Activated naive CD4-positive, alpha-beta T cell treated with Interleukin-2 at 50 U/mL for 16 hours (primary cell): ENCODE data around the gene KIAA1671.

Source experiments
- DNase-seq: peaks from one replicate; pipeline ENCODE4 v3.0.0-alpha.2; 2020

The KIAA1671 gene

DNA sequence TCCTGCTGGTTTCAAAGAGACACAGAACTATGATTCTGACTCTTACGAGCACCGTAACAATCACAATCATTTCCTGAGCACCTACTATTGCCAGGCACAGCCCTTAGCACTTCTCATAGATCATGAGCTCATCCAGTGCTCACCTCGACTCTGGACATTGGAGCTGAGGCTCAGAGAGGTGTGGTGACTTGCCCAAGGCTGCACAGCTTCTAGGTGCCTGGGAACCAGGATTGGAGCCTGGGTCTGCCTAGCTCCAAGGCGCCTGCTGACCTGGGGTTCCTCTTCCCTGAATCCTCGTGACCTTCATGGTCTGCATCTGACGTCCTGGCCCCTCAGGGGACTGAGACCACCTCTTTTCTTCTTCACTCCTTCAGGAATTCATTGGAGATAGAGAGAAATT, 196.5 kb downstream of the KIAA1671 start:
- DNase-seq, result no peak

DNA sequence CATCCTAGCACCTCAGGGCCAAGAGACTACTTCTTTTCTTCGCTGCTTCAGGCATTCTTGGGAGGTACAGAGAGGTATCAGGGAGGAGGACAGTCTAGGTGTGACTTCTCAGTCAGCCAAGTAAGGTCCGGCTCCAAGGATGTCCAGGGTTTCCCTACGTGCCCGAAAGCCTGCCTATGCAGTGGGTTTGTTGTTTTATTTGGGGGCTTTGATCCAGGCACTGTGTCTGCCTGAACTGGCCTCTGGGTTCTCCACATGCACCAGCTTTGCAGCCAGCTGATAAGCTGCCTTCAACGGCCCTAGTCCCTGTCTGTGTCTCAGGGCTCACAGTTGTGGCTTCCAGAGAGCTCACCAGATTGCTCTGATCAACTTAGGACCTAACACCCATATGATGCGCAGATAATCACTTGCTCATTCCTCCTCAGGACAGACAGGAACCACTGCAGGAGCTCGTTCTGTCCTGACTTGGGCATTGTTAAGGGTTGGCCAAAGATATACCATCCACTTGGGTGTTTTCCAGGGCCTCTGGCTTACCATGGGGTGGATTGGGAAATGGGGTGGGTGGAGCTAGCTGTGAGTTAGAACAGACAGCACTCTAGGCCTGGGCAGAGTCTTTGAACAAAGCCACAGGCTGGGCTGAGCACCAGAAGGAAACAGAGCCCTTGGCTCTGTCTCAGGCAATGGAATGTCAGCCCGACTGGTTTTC, 201.6 kb downstream of the KIAA1671 start:
- no peak for DNase-seq

DNA sequence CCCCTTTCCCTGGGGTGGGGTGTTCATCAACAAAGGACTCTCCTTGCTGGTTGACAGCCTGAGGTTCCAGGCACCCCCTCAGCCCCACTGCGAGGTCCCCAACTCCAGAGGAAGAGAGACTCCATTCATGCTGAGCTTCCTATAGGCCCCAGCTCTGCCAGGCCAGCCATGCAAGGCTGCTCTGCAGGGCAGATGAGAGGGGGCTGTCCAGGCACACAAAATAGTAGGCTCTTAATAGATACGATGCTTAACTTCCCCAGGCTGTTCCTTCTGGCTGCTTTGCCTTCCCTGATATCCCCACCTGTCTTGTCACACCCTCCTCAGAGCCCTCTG, 202.1 kb downstream of the KIAA1671 start:
- DNase-seq, result no peak

DNA sequence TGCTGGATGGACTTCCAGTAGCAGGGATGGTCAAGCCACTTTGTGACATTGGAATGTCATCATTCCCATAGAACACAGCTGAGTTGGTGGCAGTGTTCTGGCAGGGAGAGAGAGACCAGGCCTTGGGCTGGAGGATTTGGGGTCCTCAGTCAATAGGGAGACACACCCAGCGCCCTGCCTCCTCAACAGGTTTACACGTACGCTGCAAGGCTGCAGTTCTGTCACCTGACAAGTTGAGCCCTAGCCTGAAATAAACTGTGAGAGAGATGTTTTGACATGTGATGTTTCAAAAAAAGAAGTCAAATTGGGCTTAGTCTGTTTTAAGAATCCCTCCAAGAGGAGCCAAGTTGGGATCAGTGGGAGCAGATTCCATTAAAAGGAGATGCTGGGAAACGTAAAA, 204.2 kb downstream of the KIAA1671 start:
- DNase-seq, result no peak

DNA sequence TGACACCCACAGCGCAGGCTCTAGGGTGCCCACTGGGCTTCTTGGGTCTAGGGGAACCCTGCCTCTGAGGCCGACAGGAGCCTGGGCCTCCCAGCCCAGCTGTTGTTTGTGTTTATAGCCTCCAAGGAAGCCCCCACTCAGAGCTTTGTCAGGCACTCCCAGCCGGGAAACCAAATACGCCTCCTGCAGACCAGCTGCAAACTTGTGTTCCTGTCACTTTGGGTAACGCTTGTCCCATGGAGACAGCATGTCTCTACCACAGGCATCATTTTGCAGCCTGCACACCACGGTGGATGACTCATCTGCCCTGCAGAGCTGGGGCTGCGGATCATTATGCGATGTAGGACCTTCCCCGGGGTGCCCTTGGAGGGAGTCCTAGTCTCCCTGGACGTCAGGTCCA, 206.5 kb downstream of the KIAA1671 start:
- DNase-seq, result no peak

DNA sequence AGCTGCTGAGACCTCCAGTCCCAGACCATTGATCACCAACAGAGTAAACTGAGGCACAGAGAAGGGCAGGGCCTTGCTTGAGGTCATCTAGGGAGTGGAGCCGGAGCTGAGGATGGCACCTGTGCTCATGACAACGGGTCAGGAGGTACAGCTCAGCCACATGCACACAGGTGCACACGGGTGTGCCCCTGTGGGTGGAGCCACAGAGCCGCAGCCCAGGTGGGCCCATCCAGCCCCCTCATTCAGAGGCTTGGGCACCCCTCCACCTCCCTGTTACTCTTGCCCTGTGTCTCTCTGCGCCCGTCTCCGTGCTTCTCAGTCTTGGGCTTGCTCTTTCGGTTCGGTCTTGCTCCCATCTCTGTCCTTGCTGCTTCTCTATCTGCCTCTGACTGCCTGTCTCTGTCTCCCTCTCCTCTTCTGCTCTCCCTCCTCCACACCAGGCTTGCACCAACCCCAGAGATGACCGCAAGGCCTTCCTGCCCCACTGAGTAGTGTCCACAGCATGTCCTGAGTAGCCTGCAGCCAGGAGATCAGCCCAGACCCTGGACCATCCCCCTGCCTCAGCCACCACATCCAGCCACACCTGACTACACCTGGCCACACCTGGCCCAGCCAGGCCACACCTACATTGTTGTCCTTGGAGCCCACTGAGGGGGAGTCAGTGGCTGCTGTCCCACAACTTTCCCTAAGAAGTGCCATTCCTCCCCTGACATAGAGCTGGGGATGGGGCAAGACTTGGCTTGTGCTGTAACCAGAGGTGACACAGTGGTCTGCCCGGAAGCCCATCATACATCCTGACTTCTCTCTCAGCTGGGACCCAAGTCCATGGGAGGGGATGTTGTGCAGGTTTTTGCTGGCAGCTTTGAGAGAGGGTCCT, 207.8 kb downstream of the KIAA1671 start:
- no peak for DNase-seq

DNA sequence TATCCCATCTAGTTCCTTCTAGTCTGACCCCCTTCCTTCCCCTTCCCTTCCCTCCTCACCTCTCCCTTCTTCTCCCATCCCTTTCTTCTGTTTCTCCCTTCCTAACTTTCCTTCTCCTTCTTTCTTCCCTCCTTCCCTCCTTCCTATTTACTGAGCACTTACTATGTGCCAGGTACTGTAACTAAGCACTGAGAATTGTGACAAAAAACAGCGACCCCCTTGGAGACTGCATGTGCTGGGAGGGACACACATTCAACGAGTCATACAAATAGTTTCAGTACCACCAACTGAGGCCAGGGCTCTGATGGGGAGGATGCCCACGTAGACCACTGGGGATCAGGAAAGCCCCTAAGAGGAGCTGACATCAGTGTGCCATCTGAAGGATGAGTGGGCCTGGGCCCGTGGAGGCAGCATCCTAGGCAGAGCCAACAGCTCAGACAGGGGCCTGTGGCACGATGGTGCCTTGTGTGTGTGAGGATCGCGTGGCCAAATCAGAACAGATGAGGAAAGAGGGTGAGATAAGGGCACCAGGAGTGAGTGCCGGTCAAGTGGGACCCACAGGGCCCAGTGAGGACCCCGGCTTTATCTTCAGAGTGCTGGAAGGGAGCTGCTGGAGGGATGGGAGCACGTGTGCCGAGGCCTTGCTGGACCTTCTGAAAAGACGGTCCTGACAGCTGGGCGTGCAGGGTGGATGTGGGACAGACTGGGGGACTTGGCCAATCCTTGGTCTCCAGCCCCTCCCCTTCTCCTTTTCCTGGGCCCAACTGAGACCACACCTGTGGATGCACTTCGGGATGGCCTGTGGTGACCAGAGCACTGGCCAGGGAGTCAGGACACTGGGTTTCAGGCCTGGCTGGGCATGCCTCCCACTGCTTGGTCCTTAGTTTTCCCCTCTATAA, 208.8 kb downstream of the KIAA1671 start:
- DNase-seq, result no peak

DNA sequence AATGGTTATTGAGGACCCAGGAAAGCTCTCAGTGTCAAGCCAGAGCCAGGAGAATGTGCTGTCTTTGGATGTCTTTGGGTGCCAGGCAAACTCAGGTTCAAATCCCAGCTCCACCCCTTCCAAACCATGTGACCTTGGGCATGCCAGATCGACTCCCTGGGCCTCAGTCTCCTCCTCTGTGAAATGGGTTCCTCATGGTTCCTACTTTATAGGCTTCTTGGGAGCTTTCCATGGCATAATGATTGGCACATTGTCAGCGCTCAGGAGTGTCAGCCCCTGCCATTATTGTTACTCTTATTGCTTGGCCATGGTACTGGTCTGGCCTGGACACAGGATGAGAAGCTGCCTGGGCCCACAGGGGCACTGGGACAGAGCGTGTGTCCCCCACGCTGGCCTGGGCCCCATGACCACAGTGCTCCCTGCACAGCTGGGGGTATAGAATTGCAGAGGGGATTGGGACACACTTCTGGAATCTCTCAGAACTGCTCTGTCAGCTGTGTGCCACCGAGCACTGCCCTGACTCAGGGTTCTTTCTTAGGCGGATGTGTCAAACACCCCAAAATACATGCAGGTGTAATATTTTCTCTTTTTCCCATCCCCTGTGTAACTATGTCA, 209.5 kb downstream of the KIAA1671 start:
- no peak for DNase-seq

DNA sequence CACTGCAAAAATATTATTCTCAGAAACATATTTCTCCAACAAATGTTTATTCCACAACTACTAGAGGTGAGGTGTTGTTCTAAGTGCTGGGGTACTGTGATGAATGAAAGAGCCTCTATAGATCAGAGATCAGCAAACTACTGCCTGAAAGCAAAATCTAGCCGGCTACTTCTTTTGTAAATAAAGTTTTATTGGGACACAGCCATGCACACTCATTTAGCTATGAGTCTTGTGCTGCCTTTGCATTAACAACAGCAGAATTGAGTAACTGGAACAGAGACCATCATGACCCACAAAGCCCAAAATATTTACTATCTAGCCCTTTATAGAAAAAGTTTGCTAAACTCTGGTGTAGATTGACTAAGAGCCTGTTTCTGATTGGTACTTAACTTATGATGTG, 210.0 kb downstream of the KIAA1671 start:
- DNase-seq, result no peak

DNA sequence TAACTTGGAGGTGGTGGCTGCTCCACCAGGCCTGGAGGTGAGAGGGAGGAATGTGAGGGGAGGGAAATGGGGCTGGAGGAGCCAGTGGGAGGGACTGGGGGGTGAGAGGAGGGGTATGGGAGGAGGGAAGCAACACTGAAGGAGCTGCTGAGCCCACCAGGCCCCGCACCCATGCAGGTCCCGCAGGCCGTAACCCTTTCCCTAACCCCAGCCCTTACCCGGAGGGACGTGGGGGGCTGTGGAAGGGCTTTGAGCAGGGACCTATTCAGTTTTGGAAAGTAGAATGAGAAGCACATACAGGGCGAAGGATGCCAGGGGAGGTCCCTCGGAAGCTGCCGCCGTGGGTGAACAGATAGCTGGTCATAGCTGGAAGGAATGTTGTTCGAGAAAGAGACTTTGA, 213.3 kb downstream of the KIAA1671 start:
- DNase-seq, result no peak

DNA sequence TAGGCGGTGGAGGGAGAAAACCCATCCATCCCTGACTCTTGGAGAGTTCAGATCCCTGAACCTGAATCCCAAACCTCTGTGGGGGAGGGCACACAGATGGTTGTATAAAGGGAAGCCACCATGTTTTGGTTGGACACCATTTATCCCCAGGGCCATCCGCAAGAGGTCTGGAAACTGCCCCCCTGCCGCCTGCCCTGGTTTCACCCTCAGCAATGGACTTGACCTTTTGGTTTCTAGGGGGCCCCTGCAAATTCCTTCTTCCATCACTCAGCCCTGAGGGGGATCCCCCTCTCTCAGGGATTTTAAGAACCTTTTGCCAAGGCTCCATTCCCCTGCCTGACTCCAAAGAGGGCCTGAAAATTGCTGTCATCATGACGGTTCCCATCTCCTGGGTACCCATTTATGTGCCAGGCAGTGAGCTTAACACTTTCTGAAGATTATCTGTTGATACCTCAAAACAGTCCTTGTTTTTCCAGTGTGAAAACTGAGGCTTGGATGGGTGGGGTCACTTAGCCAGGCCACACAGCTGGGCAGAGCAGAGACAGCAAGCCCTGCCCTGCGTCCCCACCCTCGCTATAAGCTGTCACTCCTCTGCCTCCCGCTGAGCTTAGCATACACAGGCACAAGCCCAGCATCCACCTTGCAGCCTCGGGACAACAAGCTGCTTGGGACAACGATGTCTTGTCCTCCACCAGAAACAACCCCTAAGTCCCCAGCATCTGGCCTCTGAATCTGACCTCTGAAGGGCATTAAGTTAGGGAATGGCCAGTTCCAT, 213.9 kb downstream of the KIAA1671 start:
- no peak for DNase-seq

DNA sequence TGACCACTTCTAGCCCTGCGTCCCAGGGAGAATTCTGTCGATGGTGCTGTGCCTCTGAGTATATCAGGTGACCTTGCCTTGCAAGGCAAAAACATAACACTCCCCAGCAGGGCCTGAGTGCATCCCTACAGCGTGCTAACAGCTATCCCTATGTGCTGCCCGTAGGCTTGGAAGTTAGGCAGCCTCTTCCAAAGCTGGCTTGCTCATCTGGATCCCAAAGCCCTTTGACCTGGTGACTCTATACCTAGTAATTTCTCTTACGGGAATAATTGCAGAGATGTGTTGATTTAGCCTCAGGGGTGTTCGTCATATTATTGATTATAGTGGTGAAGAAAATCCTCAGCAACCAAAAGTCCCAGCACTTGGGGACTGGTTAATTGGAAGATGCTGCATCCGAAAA, 214.6 kb downstream of the KIAA1671 start:
- no peak for DNase-seq

DNA sequence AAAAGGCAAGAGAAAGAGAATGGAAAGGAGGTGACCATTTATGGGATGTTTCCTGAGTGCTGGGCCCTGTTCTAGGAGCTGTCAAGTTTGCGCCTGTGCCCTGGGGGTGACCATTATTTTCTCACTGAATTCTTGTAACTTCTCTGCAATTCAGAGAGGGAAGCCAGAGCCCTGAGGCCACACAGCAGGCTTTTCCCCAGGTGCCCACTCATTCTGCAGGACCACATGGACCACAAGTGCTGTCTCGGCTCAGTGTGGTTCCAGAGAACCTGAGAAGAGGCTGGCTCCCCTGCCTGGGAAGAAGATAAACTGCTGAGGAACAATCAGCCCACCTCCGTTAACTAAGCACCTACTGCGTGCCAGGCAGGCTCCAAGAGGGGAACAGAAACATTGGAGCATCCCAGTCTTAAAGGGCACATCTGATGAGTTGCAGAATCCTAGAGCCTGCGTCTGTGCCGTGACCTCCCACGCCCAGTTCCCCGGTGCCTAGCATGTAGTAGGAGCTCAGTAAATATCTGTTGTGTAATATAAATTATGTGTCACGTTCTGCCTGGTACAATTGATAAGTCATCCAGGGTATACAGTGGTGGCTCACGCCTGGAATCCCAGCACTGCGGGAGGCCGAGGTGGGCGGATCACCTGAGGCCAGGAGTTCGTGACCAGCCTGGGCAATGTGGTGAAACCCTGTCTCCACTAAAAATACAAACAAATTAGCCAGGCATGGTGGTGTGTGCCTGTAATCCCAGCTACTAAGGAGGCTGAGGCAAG, 215.5 kb downstream of the KIAA1671 start:
- DNase-seq, result no peak

DNA sequence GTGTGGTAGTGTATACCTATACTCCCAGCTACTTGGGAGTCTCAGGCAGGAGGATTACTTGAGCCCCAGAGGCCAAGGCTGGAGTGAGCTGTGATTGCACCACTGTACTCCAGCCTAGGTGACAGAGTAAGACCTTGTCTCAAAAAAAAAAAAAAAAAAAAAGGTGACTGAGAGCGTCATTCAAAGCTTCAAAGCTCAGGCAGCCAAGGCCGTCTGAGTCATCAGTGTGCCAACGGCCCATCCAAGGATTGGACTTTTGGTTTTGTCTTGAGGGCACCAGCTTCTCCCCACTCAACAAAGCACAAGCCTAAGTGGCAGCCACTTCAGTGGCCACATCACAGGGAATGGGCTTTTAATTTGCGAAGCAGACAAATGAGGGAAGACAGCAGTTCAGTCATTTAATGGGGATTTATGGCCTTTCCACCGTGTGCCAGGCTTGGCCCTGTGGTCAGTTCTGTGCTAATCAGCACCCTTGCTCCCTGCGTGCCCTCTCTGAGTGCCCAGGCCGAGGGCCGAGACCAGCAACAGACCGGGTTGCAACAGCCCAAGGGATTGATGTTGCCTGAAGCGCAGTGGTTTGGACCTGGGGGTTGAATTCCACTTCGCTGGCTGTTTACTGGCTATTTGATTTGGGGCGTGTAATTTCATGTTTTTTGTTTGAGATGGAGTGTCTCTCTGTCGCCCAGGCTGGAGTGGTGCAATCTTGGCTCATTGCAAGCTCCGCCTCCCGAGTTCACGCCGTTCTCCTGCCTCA, 216.9 kb downstream of the KIAA1671 start:
- DNase-seq, result no peak

DNA sequence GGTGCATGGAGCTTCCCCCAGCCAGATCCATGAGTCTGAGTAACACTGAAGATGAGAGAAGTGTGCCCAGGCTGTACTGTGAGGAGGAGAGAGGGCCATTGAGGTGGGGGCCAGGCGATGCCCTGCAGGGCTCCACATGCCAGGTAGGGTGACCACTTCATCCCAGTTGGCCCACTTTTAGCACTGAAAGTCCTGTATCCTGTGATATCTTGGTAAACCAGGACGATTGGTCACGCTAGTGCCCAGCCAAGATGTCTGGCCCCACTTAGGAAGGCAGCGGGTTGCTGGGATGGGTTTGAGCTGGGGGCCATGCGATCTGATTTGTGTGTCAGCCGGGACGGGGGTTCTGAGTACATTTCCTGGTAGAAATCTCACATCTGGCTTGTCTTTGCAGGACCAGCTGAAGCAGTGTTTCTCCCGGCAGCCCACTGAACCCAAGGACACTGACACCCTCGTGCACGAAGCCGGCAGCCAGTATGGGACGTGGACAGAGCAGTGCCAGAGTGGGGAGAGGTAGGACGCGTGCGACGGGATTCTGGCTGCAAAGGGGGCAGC, 218.0 kb downstream of the KIAA1671 start:
- no peak for DNase-seq

DNA sequence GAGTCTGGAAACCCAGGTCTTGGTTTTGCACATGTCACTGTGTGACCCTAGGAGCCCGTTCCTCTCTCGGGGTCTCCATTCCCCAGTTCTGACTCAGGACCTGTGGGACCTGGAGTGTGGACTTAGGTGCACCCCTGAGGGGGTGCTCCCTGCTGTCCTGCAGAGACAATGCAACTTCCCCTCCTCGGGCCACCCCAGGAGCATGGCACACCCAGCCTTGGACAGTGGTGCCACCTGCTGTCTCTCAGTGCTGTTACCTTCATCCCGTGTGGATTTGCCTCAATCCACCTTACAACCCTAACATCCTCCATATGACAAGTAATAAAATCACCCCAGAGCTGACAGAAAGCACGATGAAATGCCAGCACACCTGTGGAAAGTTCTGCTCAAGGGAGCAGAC, 219.6 kb downstream of the KIAA1671 start:
- DNase-seq, result peak; percentile 24

DNA sequence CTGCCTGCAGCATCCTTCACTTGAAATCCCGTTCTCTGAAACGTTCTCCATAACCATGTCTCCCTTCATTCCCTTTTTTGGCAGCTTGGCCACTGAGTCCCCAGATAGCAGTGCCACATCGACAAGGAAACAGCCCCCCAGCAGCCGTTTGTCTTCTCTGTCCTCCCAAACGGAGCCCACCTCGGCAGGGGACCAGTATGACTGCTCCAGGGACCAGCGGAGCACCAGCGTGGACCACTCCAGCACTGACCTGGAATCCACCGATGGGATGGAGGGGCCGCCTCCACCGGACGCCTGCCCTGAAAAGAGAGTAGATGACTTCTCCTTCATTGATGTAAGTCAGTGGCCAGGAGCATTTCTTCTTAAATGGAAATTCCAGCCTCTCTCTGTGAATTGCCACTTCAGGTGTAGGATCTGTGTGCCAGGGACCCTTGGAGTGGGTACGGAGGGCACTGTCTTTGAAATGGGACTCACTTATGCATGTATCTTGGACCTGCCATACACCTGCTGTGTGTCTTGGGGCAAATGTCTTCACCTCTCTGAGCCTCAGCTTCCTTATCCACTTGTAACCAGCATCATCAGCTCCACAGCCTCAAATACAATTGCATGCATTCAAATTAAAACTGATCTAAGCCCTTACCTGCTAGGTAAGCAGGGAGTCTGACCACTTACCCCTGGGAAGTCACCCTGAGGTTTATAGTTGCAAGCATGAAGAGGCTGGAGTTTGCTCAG, 221.8 kb downstream of the KIAA1671 start:
- DNase-seq, result no peak

DNA sequence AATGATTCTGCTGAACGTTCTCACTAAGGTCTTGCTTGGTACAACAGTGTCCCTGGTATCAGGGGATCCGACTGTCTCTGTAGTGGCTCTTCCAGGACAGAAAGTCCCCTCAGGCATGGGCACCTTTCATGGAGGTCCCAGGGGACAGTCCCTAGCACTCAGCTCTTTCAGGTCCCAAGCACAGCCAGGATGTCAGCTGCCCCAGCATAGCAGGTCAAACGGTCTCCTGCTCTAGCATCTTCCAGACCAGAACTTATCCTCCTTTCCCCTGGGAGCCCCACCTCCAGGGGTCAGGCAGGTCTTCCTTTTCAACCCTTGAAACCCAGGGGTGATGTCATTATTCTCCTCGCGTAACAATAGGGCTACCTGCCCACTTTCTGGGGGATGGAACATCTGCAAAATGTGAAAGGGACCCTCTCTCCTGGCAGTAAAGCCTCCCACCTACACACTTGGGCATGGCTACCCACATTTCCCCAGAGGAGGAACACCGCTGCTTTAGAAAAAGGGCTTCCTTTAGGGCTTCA, 222.4 kb downstream of the KIAA1671 start:
- DNase-seq, result no peak

DNA sequence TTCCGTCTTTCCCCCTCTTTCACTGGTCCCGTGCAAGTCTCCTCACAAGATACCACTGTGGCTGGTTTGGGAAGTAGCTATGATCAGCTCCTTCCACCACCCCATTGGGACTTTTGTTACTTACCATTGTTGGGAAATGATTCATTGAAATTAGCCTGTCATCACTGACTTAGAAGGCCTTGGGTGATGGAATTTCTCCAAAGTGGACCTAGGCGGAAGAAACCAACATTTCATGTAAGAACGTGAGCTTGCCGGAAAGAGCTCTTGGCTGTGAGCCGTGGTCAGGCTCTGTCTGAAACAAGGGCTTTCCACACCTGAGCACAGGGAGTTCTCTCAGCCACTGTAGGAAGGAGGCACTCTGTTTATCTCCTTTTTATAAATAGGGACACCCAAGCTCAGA, 223.7 kb downstream of the KIAA1671 start:
- DNase-seq, result no peak
